OCI-LY7 (cell line): ENCODE measurements around the gene WNT3A. TPM values are rescaled to one million over a fixed set of nuclear protein-coding genes. Genes with fewer than 3 reads are reported as not detected.

Source experiments
- BruUV-seq: library from RNA; stranded (reverse); fragments of 400-500 nt; replicated peaks from 2 replicates; lab custom pipeline; 2021; lab: Mats Ljungman, UMichigan
- CTCF ChIA-PET: fragments of 300-600 bp; sonication (Branson Sonifier 250); formaldehyde crosslinking; loops from one replicate; lab custom pipeline; 2022; ENCODE audit warnings: antibody characterized with exemption; ENCODE audit not compliant: unreplicated experiment; lab: Charles Lee
- POLR2A ChIA-PET: fragments of 300-600 bp; sonication (Branson Sonifier 250); formaldehyde crosslinking; loops from one replicate; lab custom pipeline; 2022; ENCODE audit warnings: antibody characterized with exemption; lab: Charles Lee
- DNase-seq: peaks from one replicate; pipeline ENCODE4 v3.0.0-alpha.2; 2015; ENCODE audit warnings: low spot score
- H2AFZ ChIP-seq: fragments of 200-600 bp; sonication (generic), shearing (Covaris generic); 2 replicates; pipeline ENCODE4 v1.6.1; 2014; ENCODE audit warnings: mild to moderate bottlenecking, antibody characterized with exemption, low read length, moderate library complexity
- H3K27ac ChIP-seq: fragments of 200-600 bp; sonication (generic); 2 replicates; pipeline ENCODE4 v1.5.1; 2014; ENCODE audit warnings: mixed run types, low read depth, mild to moderate bottlenecking, moderate library complexity, low read length, inconsistent platforms; ENCODE audit not compliant: poor library complexity, severe bottlenecking
- H3K36me3 ChIP-seq: fragments of 200-600 bp; sonication (generic); 2 replicates; pipeline ENCODE4 v1.6.1; 2014; ENCODE audit warnings: mild to moderate bottlenecking, antibody characterized with exemption, low read length, moderate library complexity, mixed read lengths; ENCODE audit not compliant: insufficient read depth
- H3K4me1 ChIP-seq: fragments of 200-600 bp; sonication (generic); 2 replicates; pipeline ENCODE4 v1.5.1; 2014; ENCODE audit warnings: mild to moderate bottlenecking, low read length; ENCODE audit not compliant: insufficient read depth, poor library complexity, severe bottlenecking
- H3K4me2 ChIP-seq: fragments of 200-600 bp; sonication (generic); 2 replicates; pipeline ENCODE4 v1.6.1; 2014; ENCODE audit warnings: mild to moderate bottlenecking, low read length
- H3K4me3 ChIP-seq: fragments of 200-600 bp; sonication (generic); 2 replicates; pipeline ENCODE4 v1.5.1; 2014; ENCODE audit warnings: mild to moderate bottlenecking, low read depth, low read length; ENCODE audit not compliant: poor library complexity, severe bottlenecking
- H3K79me2 ChIP-seq: fragments of 200-600 bp; sonication (generic); 2 replicates; pipeline ENCODE4 v1.6.1; 2016; ENCODE audit warnings: low read depth, mild to moderate bottlenecking, low read length, moderate library complexity, mixed read lengths; ENCODE audit not compliant: insufficient read depth
- H3K9me2 ChIP-seq: fragments of 200-600 bp; sonication (generic); 2 replicates; pipeline ENCODE4 v1.6.1; 2016; ENCODE audit warnings: mild to moderate bottlenecking, low read length, mixed read lengths; ENCODE audit not compliant: insufficient read depth
- H3K9me3 ChIP-seq: fragments of 200-600 bp; sonication (generic); 2 replicates; pipeline ENCODE4 v1.6.1; 2014; ENCODE audit warnings: mild to moderate bottlenecking, mixed run types, low read length, mixed read lengths
- H4K20me1 ChIP-seq: fragments of 200-600 bp; sonication (generic); 2 replicates; pipeline ENCODE4 v1.6.1; 2014; ENCODE audit warnings: mild to moderate bottlenecking, antibody characterized with exemption, low read length, moderate library complexity, mixed read lengths; ENCODE audit not compliant: insufficient read depth
- CTCF ChIP-seq: fragments of 200-600 bp; sonication (generic); conservative IDR thresholded peaks from 2 replicates; pipeline ENCODE4 v1.5.1; 2014; ENCODE audit warnings: mild to moderate bottlenecking, antibody characterized with exemption, low read length, moderate library complexity, mixed read lengths
- EZH2phosphoT487 ChIP-seq: fragments of 200-600 bp; sonication (generic); IDR thresholded peaks from 2 replicates; pipeline ENCODE4 v1.6.1; 2018; ENCODE audit warnings: low read depth, borderline replicate concordance, mild to moderate bottlenecking, mixed run types, antibody characterized with exemption, low read length, moderate library complexity, mixed read lengths
- intact Hi-C: fragments of 100-400 bp; cut with micrococcal nuclease; formaldehyde crosslinking; loops from one replicate; pipeline ENCODE4 v1.10.0; 2022; ENCODE audit not compliant: unreplicated experiment
- total RNA-seq, 2 experiments: library from RNA; depleted of rRNA in 1 of 2; stranded (reverse); fragments of >200 nt in 1 of 2; shearing (Covaris generic) in 1 of 2; gene quantifications; 2 replicates each; pipeline ENCODE4 v1.2.3, GENCODE V29; 2014 to 2022

Gene WNT3A
- total RNA-seq, 2 experiments from 2014 or later, result not detected

GRCh38 chr1:228047183-228047466 lies 40.3 kb downstream of the WNT3A start:
- Histone ChIP-seq H3K4me3 (no peak overlapping the region), H2AFZ (no peak overlapping the region), H4K20me1 (no peaks in the 10 kb centered on the region), H3K36me3 (no peaks in the 10 kb centered on the region), H3K9me2 (no peaks in the 10 kb centered on the region), H3K79me2 (no peaks in the 10 kb centered on the region), H3K27ac (no peak overlapping the region), H3K4me1 (no peaks in the 10 kb centered on the region), H3K9me3 (no peaks in the 10 kb centered on the region), H3K4me2 (no peak overlapping the region)
- TF ChIP-seq CTCF (no peak), EZH2phosphoT487 (no peak)
- CTCF ChIA-PET, result no interaction called here
- BruUV-seq, result no TSS peak
- DNase-seq, result no peak
- POLR2A ChIA-PET, result no interaction called here
- intact Hi-C loops, result no loop called here

- H3K9me3 ChIP-seq, result no peaks in the 10 kb centered on the region
- H4K20me1 ChIP-seq, result no peaks in the 10 kb centered on the region
- no peak overlapping the region for H3K4me3 ChIP-seq
- no peaks in the 10 kb centered on the region for H3K79me2 ChIP-seq
- intact Hi-C loops, result no loop called here
- no peak for DNase-seq
- TF ChIP-seq CTCF, result no peak
- TF ChIP-seq EZH2phosphoT487, result no peak
- H3K4me2 ChIP-seq, result no peak overlapping the region
- ChIA-PET CTCF (no interaction called here), POLR2A (no interaction called here)
- H3K9me2 ChIP-seq, result no peaks in the 10 kb centered on the region
- H3K36me3 ChIP-seq, result no peaks in the 10 kb centered on the region
- H3K4me1 ChIP-seq, result no peaks in the 10 kb centered on the region
- no peak overlapping the region for H2AFZ ChIP-seq
- H3K27ac ChIP-seq, result no peak overlapping the region
- no TSS peak for BruUV-seq
Observed at GRCh38 chr1:228048120-228048519, 41.3 kb downstream of the WNT3A start.

- intact Hi-C loops, result no loop called here
- H4K20me1 ChIP-seq, result no peaks in the 10 kb centered on the region
- DNase-seq, result no peak
- no peak overlapping the region for H3K27ac ChIP-seq
- no peaks in the 10 kb centered on the region for H3K9me2 ChIP-seq
- TF ChIP-seq EZH2phosphoT487 (no peak), CTCF (no peak)
- H3K9me3 ChIP-seq, result no peaks in the 10 kb centered on the region
- no peaks in the 10 kb centered on the region for H3K4me1 ChIP-seq
- H3K4me2 ChIP-seq, result no peak overlapping the region
- no peaks in the 10 kb centered on the region for H3K79me2 ChIP-seq
- BruUV-seq, result no TSS peak
- POLR2A ChIA-PET, result interaction anchor here (0.6 kb wide), 1 partner anchor 154 kb away, joined by 7 read pairs; no protein-coding TSS in a partner anchor
- H3K36me3 ChIP-seq, result no peaks in the 10 kb centered on the region
- H3K4me3 ChIP-seq, result no peak overlapping the region
- CTCF ChIA-PET, result no interaction called here
- H2AFZ ChIP-seq, result no peak overlapping the region
Observed at GRCh38 chr1:228048659-228049298, 42.0 kb downstream of the WNT3A start.
